Measurements from ENCODE around the gene MACROH2A1. TPM values are rescaled to one million over a fixed set of nuclear protein-coding genes. Genes with fewer than 3 reads are reported as not detected.

Gene MACROH2A1
- total RNA-seq, 6 donors from 2014 or later, result 232 to 690 (median 355) TPM

DNA sequence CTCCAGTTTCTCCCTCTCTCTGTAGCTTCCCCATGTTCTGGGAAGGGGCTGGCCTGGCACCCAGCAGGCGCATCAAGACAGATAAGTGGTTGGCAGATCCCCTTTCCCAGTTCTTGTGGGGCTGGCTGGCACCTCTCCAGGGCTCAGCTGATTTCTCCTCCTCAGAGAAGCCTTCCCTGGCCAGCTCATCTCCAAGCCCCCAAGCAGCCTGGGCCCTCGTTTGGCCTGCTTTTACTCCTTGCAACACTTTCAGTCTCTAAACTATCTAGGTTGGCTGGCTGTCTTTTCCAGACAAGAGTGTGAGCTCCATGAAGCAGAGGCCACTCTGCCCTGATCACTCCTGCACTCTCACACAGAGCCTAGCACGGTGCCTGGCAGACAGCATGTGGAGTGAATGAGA, 13.5 kb downstream of the MACROH2A1 start:
- TF ChIP-seq, protein P1, sequence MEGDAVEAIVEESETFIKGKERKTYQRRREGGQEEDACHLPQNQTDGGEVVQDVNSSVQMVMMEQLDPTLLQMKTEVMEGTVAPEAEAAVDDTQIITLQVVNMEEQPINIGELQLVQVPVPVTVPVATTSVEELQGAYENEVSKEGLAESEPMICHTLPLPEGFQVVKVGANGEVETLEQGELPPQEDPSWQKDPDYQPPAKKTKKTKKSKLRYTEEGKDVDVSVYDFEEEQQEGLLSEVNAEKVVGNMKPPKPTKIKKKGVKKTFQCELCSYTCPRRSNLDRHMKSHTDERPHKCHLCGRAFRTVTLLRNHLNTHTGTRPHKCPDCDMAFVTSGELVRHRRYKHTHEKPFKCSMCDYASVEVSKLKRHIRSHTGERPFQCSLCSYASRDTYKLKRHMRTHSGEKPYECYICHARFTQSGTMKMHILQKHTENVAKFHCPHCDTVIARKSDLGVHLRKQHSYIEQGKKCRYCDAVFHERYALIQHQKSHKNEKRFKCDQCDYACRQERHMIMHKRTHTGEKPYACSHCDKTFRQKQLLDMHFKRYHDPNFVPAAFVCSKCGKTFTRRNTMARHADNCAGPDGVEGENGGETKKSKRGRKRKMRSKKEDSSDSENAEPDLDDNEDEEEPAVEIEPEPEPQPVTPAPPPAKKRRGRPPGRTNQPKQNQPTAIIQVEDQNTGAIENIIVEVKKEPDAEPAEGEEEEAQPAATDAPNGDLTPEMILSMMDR (IDR thresholded peaks at IDR 0.05), result no peak
- TF ChIP-seq EP300 (IDR thresholded peaks at IDR 0.05) (no peak), POLR2A (IDR thresholded peaks at IDR 0.05) (no peak), POLR2AphosphoS5 (IDR thresholded peaks at IDR 0.05) (no peak)
- Histone ChIP-seq H3K27ac (peak overlapping the region; percentile 69 to 83 (median 77)), H3K9me3 (no peaks in the 10 kb centered on the region), H3K36me3 (peaks cover 11 to 76% (median 43%) of the 10 kb centered on the region in 4 donors), H3K4me1 (peaks cover 27 to 52% (median 42%) of the 10 kb centered on the region in 4 donors), H3K27me3 (no peaks in the 10 kb centered on the region), H3K4me3 (no peak overlapping the region)
- 73 to 75% methylated on average over 3 of the region's 3 CpGs for WGBS, 2 donors
- ATAC-seq (ENCODE audit: low FRiP score in 2 of 2) (no peak), DNase-seq (no peak)

DNA sequence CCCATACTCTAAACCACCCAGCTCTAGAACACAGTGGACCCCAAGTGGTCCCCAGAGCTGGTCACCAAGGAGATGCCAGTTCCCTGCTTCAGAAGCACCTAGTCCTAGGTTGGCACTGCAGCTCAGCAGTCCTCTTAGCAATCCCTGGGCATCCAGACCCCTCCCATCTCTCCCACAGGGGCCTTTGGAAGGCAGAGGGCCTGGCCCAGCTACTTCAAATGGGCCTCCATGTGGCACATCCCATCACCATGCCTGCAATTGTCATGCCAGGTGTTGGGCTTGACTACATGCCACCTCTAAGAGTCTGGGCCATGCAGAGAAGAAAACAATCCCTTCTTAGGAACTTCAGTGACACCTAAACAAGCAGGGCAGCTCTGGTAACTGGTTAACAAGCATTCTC, 14.1 kb downstream of the MACROH2A1 start:
- ATAC-seq (ENCODE audit: low FRiP score in 2 of 2), result no peak
- Histone ChIP-seq H3K4me1 (peaks cover 23 to 49% (median 36%) of the 10 kb centered on the region in 4 donors), H3K36me3 (peaks cover 11 to 82% (median 47%) of the 10 kb centered on the region in 4 donors)

DNA sequence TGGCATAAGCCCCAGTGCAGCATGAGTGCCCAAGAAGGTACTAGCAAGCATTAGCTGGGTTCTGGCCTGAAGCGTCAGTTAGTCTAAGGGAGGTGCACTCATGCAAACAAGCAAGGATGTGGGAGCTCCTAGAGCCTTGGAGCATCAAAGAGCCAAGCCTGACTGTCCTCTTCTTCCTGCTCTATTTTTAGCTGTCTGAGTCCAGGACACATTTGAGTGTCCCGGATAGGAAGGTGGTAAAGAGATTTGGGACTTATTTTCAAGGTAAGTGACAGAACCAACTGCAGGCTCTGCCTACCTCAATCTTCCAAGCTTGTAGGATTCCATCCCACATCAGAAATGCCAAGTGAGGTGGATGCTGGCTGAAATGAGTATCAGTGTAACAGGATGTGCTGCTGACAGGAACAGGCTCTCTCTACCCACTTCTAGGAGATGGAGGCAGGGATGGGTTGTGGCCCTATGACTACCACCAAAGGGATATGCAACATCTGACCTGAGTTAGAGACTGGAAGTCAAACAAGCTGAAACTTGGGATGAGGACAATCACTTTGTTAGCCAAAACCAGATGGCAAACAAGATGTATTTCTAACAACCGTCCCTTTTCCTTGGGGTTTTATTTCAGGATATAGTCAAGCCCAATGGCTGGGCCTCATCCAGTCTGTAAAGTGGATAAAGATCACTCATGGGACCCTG, 15.1 kb downstream of the MACROH2A1 start:
- Histone ChIP-seq H3K4me1 (peaks cover 24 to 54% (median 37%) of the 10 kb centered on the region in 4 donors), H3K4me3 (no peak overlapping the region), H3K36me3 (peaks cover 11 to 86% (median 52%) of the 10 kb centered on the region in 4 donors), H3K27ac (no peak overlapping the region), H3K9me3 (no peaks in the 10 kb centered on the region), H3K27me3 (no peaks in the 10 kb centered on the region)
- DNase-seq, result no peak
- TF ChIP-seq, protein P1 (IDR thresholded peaks at IDR 0.05), result no peak
- no peak for TF ChIP-seq EP300 (IDR thresholded peaks at IDR 0.05)
- no peak for TF ChIP-seq POLR2AphosphoS5 (IDR thresholded peaks at IDR 0.05)
- WGBS, 2 donors, result 82 to 93% methylated on average over 3 of the region's 3 CpGs
- no peak for ATAC-seq (ENCODE audit: low FRiP score in 2 of 2)

More for the DNA sequence above, 14.1 kb downstream of the MACROH2A1 start:
- Histone ChIP-seq H3K27me3 (no peaks in the 10 kb centered on the region), H3K4me3 (no peak overlapping the region), H3K9me3 (no peaks in the 10 kb centered on the region), H3K27ac (peak overlapping the region in 2 of 4 donors; percentile 77 to 83)
- no peak for DNase-seq
- TF ChIP-seq POLR2AphosphoS5 (IDR thresholded peaks at IDR 0.05) (no peak), POLR2A (IDR thresholded peaks at IDR 0.05) (no peak), EP300 (IDR thresholded peaks at IDR 0.05) (no peak)
- TF ChIP-seq, protein P1 (IDR thresholded peaks at IDR 0.05), result no peak

DNA sequence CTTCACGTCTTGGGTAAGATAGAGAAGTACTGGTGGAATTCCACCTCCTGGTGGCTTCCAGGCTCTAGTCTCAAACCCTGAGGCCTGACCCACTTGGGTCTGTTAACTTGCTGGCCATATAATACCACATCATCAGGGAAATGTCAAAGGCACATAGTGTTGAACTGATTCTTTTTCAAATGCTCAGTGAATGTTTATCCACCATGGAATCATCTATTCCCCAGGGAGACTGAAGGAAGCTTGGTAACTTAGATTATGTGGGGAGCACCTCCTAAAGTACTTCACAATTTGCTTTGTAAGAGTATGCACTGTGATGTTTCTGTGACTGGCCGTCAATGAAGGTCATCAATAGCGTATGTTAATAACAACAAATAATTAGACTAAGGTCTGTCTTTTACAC, 16.1 kb downstream of the MACROH2A1 start:
- Histone ChIP-seq H3K27ac (no peak overlapping the region), H3K27me3 (no peaks in the 10 kb centered on the region), H3K36me3 (peaks cover 11 to 86% (median 56%) of the 10 kb centered on the region in 4 donors), H3K4me3 (no peak overlapping the region), H3K4me1 (peaks cover 24 to 47% (median 35%) of the 10 kb centered on the region in 4 donors), H3K9me3 (no peaks in the 10 kb centered on the region)
- ATAC-seq (ENCODE audit: low FRiP score in 2 of 2) (no peak), DNase-seq (no peak)
- no peak for TF ChIP-seq EP300 (IDR thresholded peaks at IDR 0.05)
- no peak for TF ChIP-seq POLR2AphosphoS5 (IDR thresholded peaks at IDR 0.05)
- TF ChIP-seq, protein P1 (IDR thresholded peaks at IDR 0.05), result no peak
- WGBS, 2 donors, result 93 to 94% methylated on average over 3 of the region's 3 CpGs
